B cell (primary cell): ENCODE results near the gene PSMD1. TPM values are rescaled to one million over a fixed set of nuclear protein-coding genes. Genes with fewer than 3 reads are reported as not detected.

Source experiments
- ATAC-seq: fragments of 200-7000 bp; cut with Tn5 transposase; one replicate; pipeline ENCODE4 v1.10.0; 2021; ENCODE audit warnings: low read depth, mild to moderate bottlenecking, moderate number of reproducible peaks, moderate library complexity
- CTCF ChIA-PET: fragments of 350-600 bp; sonication (Branson Sonifier 250); formaldehyde crosslinking; loops from one replicate; lab custom pipeline; 2021; ENCODE audit warnings: antibody characterized with exemption, inconsistent platforms; lab: Charles Lee
- POLR2A ChIA-PET: fragments of 350-600 bp; sonication (Branson Sonifier 250); formaldehyde crosslinking; loops from one replicate; lab custom pipeline; 2021; ENCODE audit warnings: antibody characterized with exemption; lab: Charles Lee
- DNase-seq: peaks from one replicate; pipeline ENCODE4 v3.0.0; 2013
- H2AFZ ChIP-seq: 2 replicates; pipeline ENCODE4 v1.6.1; 2012; ENCODE audit warnings: mild to moderate bottlenecking, low read depth, low read length; ENCODE audit not compliant: insufficient read depth, poor library complexity, severe bottlenecking
- H3K27ac ChIP-seq, 2 donors: 1 replicate in 1 of 2; 2 replicates in 1 of 2; pipeline ENCODE4 v1.5.1; 2012 to 2013; ENCODE audit warnings: low read length in 2 of 2, mild to moderate bottlenecking in 2 of 2, moderate library complexity in 1 of 2
- H3K27me3 ChIP-seq, 4 experiments: fragments of 200-600 bp in 1 of 4; sonication (generic) in 1 of 4; replicated peaks in 1 of 4; 1 replicate in 2 of 4; 2 replicates in 2 of 4; pipeline versions ENCODE4 v1.6.1 to v1.7.0; 2013 to 2016; ENCODE audit warnings: low read length in 3 of 4, mild to moderate bottlenecking in 2 of 4, mixed read lengths in 1 of 4, moderate library complexity in 1 of 4; ENCODE audit not compliant: insufficient read depth in 4 of 4, control insufficient read depth in 3 of 4; ENCODE audit errors: control extremely low read depth in 1 of 4
- H3K36me3 ChIP-seq, 2 experiments: replicated peaks in 1 of 2; 1 replicate in 1 of 2; 2 replicates in 1 of 2; pipeline versions ENCODE4 v1.6.1 to v1.7.1; 2013; ENCODE audit warnings: low read length in 1 of 2; ENCODE audit not compliant: insufficient read depth in 2 of 2, control insufficient read depth in 1 of 2; ENCODE audit errors: control extremely low read depth in 1 of 2, extremely low read depth in 1 of 2
- H3K4me1 ChIP-seq, 2 donors: fragments of 200-600 bp in 1 of 2; sonication (generic) in 1 of 2; 1 replicate in 1 of 2; 2 replicates in 1 of 2; pipeline versions ENCODE4 v1.5.1 to v1.6.1; 2013 to 2017; ENCODE audit warnings: low read length in 2 of 2; ENCODE audit not compliant: control insufficient read depth in 2 of 2, insufficient read depth in 2 of 2
- H3K4me2 ChIP-seq: replicated peaks from 2 replicates; pipeline ENCODE3; 2012; ENCODE audit warnings: mild to moderate bottlenecking, low read depth, low read length; ENCODE audit not compliant: poor library complexity, severe bottlenecking
- H3K4me3 ChIP-seq, 5 experiments: fragments of 200-600 bp in 1 of 5; sonication (generic) in 1 of 5; 1 replicate in 3 of 5; 2 replicates in 2 of 5; pipeline versions ENCODE4 v1.5.1 to v1.7.0; 2011 to 2016; ENCODE audit warnings: low read length in 4 of 5, mild to moderate bottlenecking in 4 of 5, low read depth in 2 of 5, control low read depth in 1 of 5, moderate library complexity in 1 of 5; ENCODE audit not compliant: insufficient read depth in 1 of 5; ENCODE audit errors: control extremely low read depth in 1 of 5, extremely low read depth in 1 of 5
- H3K79me2 ChIP-seq: fragments of 200-600 bp; sonication (generic); one replicate; pipeline ENCODE4 v1.6.0; 2016; ENCODE audit warnings: low read length; ENCODE audit not compliant: control insufficient read depth, insufficient read depth
- H3K9ac ChIP-seq: fragments of 200-600 bp; sonication (generic); 2 replicates; pipeline ENCODE4 v1.6.1; 2017; ENCODE audit warnings: mild to moderate bottlenecking, low read length, moderate library complexity
- H3K9me3 ChIP-seq, 3 donors: one replicate each; pipeline versions ENCODE4 v1.6.1 to v1.7.1; 2013; ENCODE audit warnings: low read length in 2 of 3; ENCODE audit not compliant: control insufficient read depth in 2 of 3, insufficient read depth in 1 of 3; ENCODE audit errors: control extremely low read depth in 1 of 3
- H4K20me1 ChIP-seq: 2 replicates; pipeline ENCODE4 v1.6.0; 2012; ENCODE audit warnings: mild to moderate bottlenecking, low read length; ENCODE audit not compliant: insufficient read depth, control insufficient read depth, poor library complexity, severe bottlenecking
- H3K27ac Mint-ChIP-seq: one replicate; pipeline ENCODE4 v1.8.0; 2021; ENCODE audit warnings: mixed read lengths
- H3K27me3 Mint-ChIP-seq: one replicate; pipeline ENCODE4 v1.8.0; 2021; ENCODE audit warnings: mixed read lengths
- H3K4me1 Mint-ChIP-seq: one replicate; pipeline ENCODE4 v1.8.0; 2021; ENCODE audit warnings: mixed read lengths
- H3K4me3 Mint-ChIP-seq: one replicate; pipeline ENCODE4 v1.8.0; 2021; ENCODE audit warnings: mixed read lengths
- H3K9me3 Mint-ChIP-seq: one replicate; pipeline ENCODE4 v1.8.0; 2022; ENCODE audit warnings: mixed read lengths; ENCODE audit not compliant: insufficient read depth
- CTCF ChIP-seq: fragments of 200-600 bp; IDR thresholded peaks from one replicate; pipeline ENCODE4 v1.8.0; 2022; ENCODE audit warnings: antibody characterized with exemption, mild to moderate bottlenecking
- EZH2 ChIP-seq: IDR thresholded peaks from 2 replicates; pipeline ENCODE4 v1.6.1; 2012; ENCODE audit warnings: borderline replicate concordance, low read depth, mild to moderate bottlenecking, moderate library complexity, low read length; ENCODE audit not compliant: insufficient read depth, poor library complexity, severe bottlenecking
- WGBS: methylation state at CpG from one replicate; pipeline ENCODE4 v1.1.5; 2013; ENCODE audit warnings: missing lambda C conversion rate; ENCODE audit not compliant: insufficient coverage; 5-methylcytosine and 5-hydroxymethylcytosine counted together
- intact Hi-C: fragments of 100-400 bp; cut with micrococcal nuclease; formaldehyde crosslinking; loops from one replicate; pipeline ENCODE4 v1.10.0; 2022
- polyA plus RNA-seq: library from polyadenylated mRNA; depleted of rRNA; stranded (reverse); fragments of >200 nt; gene quantifications from 2 replicates; pipeline ENCODE4 v1.2.3, GENCODE V29; 2012
- total RNA-seq, 2 donors: library from RNA; stranded (reverse); fragments of 120-200 nt in 1 of 2; gene quantifications; 1 replicate in 1 of 2; 2 replicates in 1 of 2; pipeline versions ENCODE4 v1.2.3 to v1.2.4, GENCODE V29; 2013 to 2022

The PSMD1 gene
- total and polyA plus RNA-seq, 2 donors (not counting 1 experiment from before 2014, with no cell fraction given): 21.5 to 48.2 TPM

GRCh38 chr2:231170055-231170454, 113.4 kb downstream of the PSMD1 start:
- H3K36me3 ChIP-seq: peaks cover 0 to 54% of the 10 kb centered on the region in 2 experiments

GRCh38 chr2:231172025-231172424, 115.4 kb downstream of the PSMD1 start:
- no peak overlapping the region for H3K27ac ChIP-seq
- no peak for TF ChIP-seq EZH2
- TF ChIP-seq CTCF: no peak
- no peaks in the 10 kb centered on the region for H3K9me3 ChIP-seq
- no peaks in the 10 kb centered on the region for H3K27me3 ChIP-seq
- no peak overlapping the region for H3K9ac ChIP-seq
- H3K79me2 ChIP-seq: no peaks in the 10 kb centered on the region
- Mint-ChIP-seq H3K4me1 (peaks cover 3% of the 10 kb centered on the region), H3K9me3 (no peaks in the 10 kb centered on the region), H3K4me3 (no peak overlapping the region), H3K27ac (no peak overlapping the region), H3K27me3 (no peaks in the 10 kb centered on the region)
- H3K4me2 ChIP-seq: no peak overlapping the region
- no peaks in the 10 kb centered on the region for H4K20me1 ChIP-seq
- intact Hi-C loops: no loop called here
- DNase-seq: no peak
- no peak overlapping the region for H3K4me3 ChIP-seq
- H3K4me1 ChIP-seq: no peaks in the 10 kb centered on the region
- H3K36me3 ChIP-seq: peaks cover 0 to 38% of the 10 kb centered on the region in 2 experiments
- H2AFZ ChIP-seq: no peak overlapping the region
- no peak for ATAC-seq
- ChIA-PET CTCF (interaction anchor here (0.7 kb wide), 1 partner anchor 172 kb away, joined by 4 read pairs; no protein-coding TSS in a partner anchor), POLR2A (no interaction called here)
- WGBS: 100% methylated on average over 1 of the region's 3 CpGs

More at GRCh38 chr2:231170055-231170454, 113.4 kb downstream of the PSMD1 start:
- Histone ChIP-seq H3K4me2 (no peak overlapping the region), H4K20me1 (no peaks in the 10 kb centered on the region), H3K4me3 (no peak overlapping the region), H2AFZ (no peak overlapping the region), H3K27me3 (no peaks in the 10 kb centered on the region), H3K79me2 (no peaks in the 10 kb centered on the region), H3K4me1 (no peaks in the 10 kb centered on the region), H3K9me3 (no peaks in the 10 kb centered on the region), H3K27ac (no peak overlapping the region), H3K9ac (no peak overlapping the region)
- no peak for DNase-seq
- no peak overlapping the region for H3K4me3 Mint-ChIP-seq
- POLR2A ChIA-PET: no interaction called here
- TF ChIP-seq EZH2: no peak
- no peak for TF ChIP-seq CTCF
- no peak overlapping the region for H3K27ac Mint-ChIP-seq
- H3K9me3 Mint-ChIP-seq: no peaks in the 10 kb centered on the region
- no peak for ATAC-seq
- CTCF ChIA-PET: no interaction called here
- no CpG with 5 or more reads among the region's 1 CpG for WGBS
- H3K4me1 Mint-ChIP-seq: peaks cover 3% of the 10 kb centered on the region
- no peaks in the 10 kb centered on the region for H3K27me3 Mint-ChIP-seq
- intact Hi-C loops: no loop called here
